Measurements from ENCODE around the gene RAB5B.
A peak's percentile ranks its signal among the peaks of the same experiment; 100 is the strongest.

Gene RAB5B

DNA sequence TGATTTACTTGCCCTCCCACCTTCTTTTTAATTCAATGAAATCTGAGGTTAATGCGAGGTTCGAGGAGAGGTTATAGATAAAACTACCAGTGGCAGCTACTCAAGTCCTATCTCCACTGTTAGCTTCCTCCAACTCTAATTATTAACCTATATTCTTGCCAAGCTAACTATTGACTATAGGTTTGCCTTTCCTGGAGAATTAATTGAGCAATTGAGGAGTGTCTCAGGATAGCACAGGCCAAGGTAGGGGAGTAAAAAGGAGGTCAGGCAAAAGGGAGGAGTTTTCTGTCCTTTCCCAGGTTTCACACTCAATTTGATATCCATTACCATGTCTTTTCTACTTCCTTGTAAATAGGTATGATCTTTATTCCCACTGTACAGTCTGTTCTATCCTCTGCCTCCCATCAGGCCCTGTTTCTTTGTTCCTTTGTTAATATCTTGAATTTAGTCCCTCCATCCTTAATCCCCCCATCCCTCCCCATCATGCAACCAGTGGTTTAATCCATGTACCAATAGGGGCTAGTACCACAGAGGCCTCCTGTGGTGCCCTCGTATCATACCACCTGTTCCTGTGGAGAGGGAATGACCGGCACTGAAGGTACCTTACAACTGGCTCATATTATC, 19.5 kb downstream of the RAB5B start:
- Histone ChIP-seq H2BK12ac (ENCODE audit: low read length in 2 of 2) (no peak overlapping the region), H3K23ac (ENCODE audit: low read length in 2 of 2) (no peak overlapping the region), H2AFZ (ENCODE audit: low read depth, low read length) (no peak overlapping the region), H3K4ac (ENCODE audit: low read depth in 1 of 2, low read length in 2 of 2) (no peak overlapping the region), H2BK5ac (ENCODE audit: low read depth, low read length, poor library complexity, severe bottlenecking) (no peak overlapping the region), H4K91ac (ENCODE audit: low read length) (no peak overlapping the region), H3K9ac (ENCODE audit: low read length) (peak overlapping the region; percentile 25), H3K27me3 (ENCODE audit: control insufficient read depth in 1 of 2, insufficient read depth in 1 of 2, low read length in 2 of 2) (no peaks in the 10 kb centered on the region), H2BK15ac (ENCODE audit: low read depth, poor library complexity, severe bottlenecking) (no peak overlapping the region), H2AK5ac (ENCODE audit: low read length, severe bottlenecking) (no peak overlapping the region), H4K8ac (ENCODE audit: low read length) (no peak overlapping the region), H3K79me1 (replicated peaks; ENCODE audit: low read length, poor library complexity, severe bottlenecking) (peaks cover 11% of the 10 kb centered on the region), H3K4me2 (ENCODE audit: low read length, poor library complexity, severe bottlenecking) (no peak overlapping the region), H3K9me3 (ENCODE audit: control insufficient read depth, low read length) (no peaks in the 10 kb centered on the region), H3K4me3 (ENCODE audit: insufficient read depth in 1 of 2, low read depth in 1 of 2, low read length in 2 of 2) (no peak overlapping the region), H3K14ac (ENCODE audit: low read length in 2 of 2) (no peak overlapping the region), H3K27ac (ENCODE audit: low read length, poor library complexity, severe bottlenecking) (no peak overlapping the region), H3K4me1 (ENCODE audit: control insufficient read depth, insufficient read depth, low read depth, low read length) (peaks cover 7% of the 10 kb centered on the region), H3K36me3 (ENCODE audit: control insufficient read depth in 1 of 2, insufficient read depth in 2 of 2, low read depth in 1 of 2, low read length in 2 of 2) (peaks cover 46 to 68% of the 10 kb centered on the region in 2 experiments), H3K18ac (ENCODE audit: low read depth in 1 of 2, low read length in 2 of 2) (no peak overlapping the region), H2BK120ac (ENCODE audit: low read depth, low read length) (no peak overlapping the region)
- no peak for DNase-seq
- 82% methylated on average over 2 of the region's 4 CpGs for WGBS

DNA sequence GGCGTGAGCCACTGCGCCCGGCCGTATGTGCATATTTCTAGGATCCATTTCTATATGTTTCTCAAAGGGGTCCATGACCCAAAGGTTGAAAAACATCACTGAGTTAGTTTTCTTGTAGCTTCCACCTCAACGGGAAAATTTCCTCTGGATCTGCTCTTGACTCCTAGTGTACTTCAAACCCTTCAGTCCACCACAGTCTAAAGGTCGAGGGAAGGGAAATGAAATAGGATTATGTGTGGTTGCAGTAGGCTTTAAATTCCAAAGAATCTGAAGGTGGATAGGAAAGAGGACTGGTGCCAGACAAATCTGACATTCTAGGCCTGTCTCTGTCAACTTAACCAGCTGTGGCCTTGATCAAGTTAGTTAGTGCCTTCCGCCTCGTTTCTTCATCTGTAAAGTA, 21.5 kb downstream of the RAB5B start:
- H3K14ac ChIP-seq (ENCODE audit: low read length in 2 of 2): no peak overlapping the region
- 92% methylated on average over 8 of the region's 8 CpGs for WGBS
- H2BK12ac ChIP-seq (ENCODE audit: low read length in 2 of 2): no peak overlapping the region
- no peak overlapping the region for H3K4me2 ChIP-seq (ENCODE audit: low read length, poor library complexity, severe bottlenecking)
- H2AK5ac ChIP-seq (ENCODE audit: low read length, severe bottlenecking): no peak overlapping the region
- H3K27me3 ChIP-seq (ENCODE audit: control insufficient read depth in 1 of 2, insufficient read depth in 1 of 2, low read length in 2 of 2): no peaks in the 10 kb centered on the region
- H3K79me1 ChIP-seq (replicated peaks; ENCODE audit: low read length, poor library complexity, severe bottlenecking): peaks cover 18% of the 10 kb centered on the region
- H3K27ac ChIP-seq (ENCODE audit: low read length, poor library complexity, severe bottlenecking): peak overlapping the region; percentile 16
- H3K9ac ChIP-seq (ENCODE audit: low read length): no peak overlapping the region
- H3K18ac ChIP-seq (ENCODE audit: low read depth in 1 of 2, low read length in 2 of 2): no peak overlapping the region
- peaks cover 7% of the 10 kb centered on the region for H3K4me1 ChIP-seq (ENCODE audit: control insufficient read depth, insufficient read depth, low read depth, low read length)
- no peak overlapping the region for H2BK5ac ChIP-seq (ENCODE audit: low read depth, low read length, poor library complexity, severe bottlenecking)
- no peak overlapping the region for H4K8ac ChIP-seq (ENCODE audit: low read length)
- H3K9me3 ChIP-seq (ENCODE audit: control insufficient read depth, low read length): no peaks in the 10 kb centered on the region
- no peak overlapping the region for H2AFZ ChIP-seq (ENCODE audit: low read depth, low read length)
- H2BK120ac ChIP-seq (ENCODE audit: low read depth, low read length): no peak overlapping the region
- H4K91ac ChIP-seq (ENCODE audit: low read length): no peak overlapping the region
- no peak overlapping the region for H2BK15ac ChIP-seq (ENCODE audit: low read depth, poor library complexity, severe bottlenecking)
- no peak for DNase-seq
- H3K36me3 ChIP-seq (ENCODE audit: control insufficient read depth in 1 of 2, insufficient read depth in 2 of 2, low read depth in 1 of 2, low read length in 2 of 2): peaks cover 38 to 51% of the 10 kb centered on the region in 2 experiments
- H3K23ac ChIP-seq (ENCODE audit: low read length in 2 of 2): no peak overlapping the region
- H3K4ac ChIP-seq (ENCODE audit: low read depth in 1 of 2, low read length in 2 of 2): no peak overlapping the region
- H3K4me3 ChIP-seq (ENCODE audit: insufficient read depth in 1 of 2, low read depth in 1 of 2, low read length in 2 of 2): no peak overlapping the region

DNA sequence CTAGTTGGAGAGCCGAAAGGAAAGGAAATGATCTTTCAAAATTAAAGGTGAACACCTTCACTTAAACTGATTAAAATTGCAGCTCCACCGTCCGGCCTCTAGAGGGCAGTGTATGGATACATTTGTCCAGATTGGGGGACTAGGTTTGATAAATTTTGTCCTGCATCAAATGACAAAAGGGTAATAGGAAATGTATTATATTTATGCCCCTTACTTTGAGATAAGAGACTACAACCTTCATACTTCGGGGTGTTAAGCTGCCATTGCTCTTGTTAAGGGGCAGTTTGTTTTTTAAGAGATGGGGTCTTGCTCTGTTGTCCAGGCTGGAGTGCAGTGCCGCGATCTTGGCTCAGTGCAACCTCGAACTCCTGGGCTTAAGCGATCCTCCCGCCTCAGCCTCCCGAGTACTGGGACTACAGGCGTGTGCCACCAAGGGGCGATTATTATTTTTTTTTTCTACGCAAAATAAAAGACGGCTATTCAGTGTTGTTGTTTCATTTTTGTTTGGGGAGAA, 22.4 kb downstream of the RAB5B start:
- no peak overlapping the region for H2BK12ac ChIP-seq (ENCODE audit: low read length in 2 of 2)
- H3K4ac ChIP-seq (ENCODE audit: low read depth in 1 of 2, low read length in 2 of 2): no peak overlapping the region
- H3K36me3 ChIP-seq (ENCODE audit: control insufficient read depth in 1 of 2, insufficient read depth in 2 of 2, low read depth in 1 of 2, low read length in 2 of 2): peaks cover 30 to 42% of the 10 kb centered on the region in 2 experiments
- no peak overlapping the region for H2BK5ac ChIP-seq (ENCODE audit: low read depth, low read length, poor library complexity, severe bottlenecking)
- no peak overlapping the region for H3K18ac ChIP-seq (ENCODE audit: low read depth in 1 of 2, low read length in 2 of 2)
- 76% methylated on average over 12 of the region's 14 CpGs for WGBS
- H4K91ac ChIP-seq (ENCODE audit: low read length): no peak overlapping the region
- H3K9me3 ChIP-seq (ENCODE audit: control insufficient read depth, low read length): no peaks in the 10 kb centered on the region
- H2AFZ ChIP-seq (ENCODE audit: low read depth, low read length): no peak overlapping the region
- H3K27ac ChIP-seq (ENCODE audit: low read length, poor library complexity, severe bottlenecking): peak overlapping the region; percentile 69
- H3K27me3 ChIP-seq (ENCODE audit: control insufficient read depth in 1 of 2, insufficient read depth in 1 of 2, low read length in 2 of 2): no peaks in the 10 kb centered on the region
- H2BK15ac ChIP-seq (ENCODE audit: low read depth, poor library complexity, severe bottlenecking): no peak overlapping the region
- H3K14ac ChIP-seq (ENCODE audit: low read length in 2 of 2): no peak overlapping the region
- H3K4me1 ChIP-seq (ENCODE audit: control insufficient read depth, insufficient read depth, low read depth, low read length): peaks cover 11% of the 10 kb centered on the region
- no peak overlapping the region for H2BK120ac ChIP-seq (ENCODE audit: low read depth, low read length)
- peak overlapping the region in 1 of 2 experiments; percentile 86 for H3K4me3 ChIP-seq (ENCODE audit: insufficient read depth in 1 of 2, low read depth in 1 of 2, low read length in 2 of 2)
- H2AK5ac ChIP-seq (ENCODE audit: low read length, severe bottlenecking): no peak overlapping the region
- peak; percentile 77 for DNase-seq
- peak overlapping the region; percentile 90 for H3K9ac ChIP-seq (ENCODE audit: low read length)
- no peak overlapping the region for H4K8ac ChIP-seq (ENCODE audit: low read length)
- peaks cover 16% of the 10 kb centered on the region for H3K79me1 ChIP-seq (replicated peaks; ENCODE audit: low read length, poor library complexity, severe bottlenecking)
- no peak overlapping the region for H3K23ac ChIP-seq (ENCODE audit: low read length in 2 of 2)
- H3K4me2 ChIP-seq (ENCODE audit: low read length, poor library complexity, severe bottlenecking): peak overlapping the region; percentile 67

DNA sequence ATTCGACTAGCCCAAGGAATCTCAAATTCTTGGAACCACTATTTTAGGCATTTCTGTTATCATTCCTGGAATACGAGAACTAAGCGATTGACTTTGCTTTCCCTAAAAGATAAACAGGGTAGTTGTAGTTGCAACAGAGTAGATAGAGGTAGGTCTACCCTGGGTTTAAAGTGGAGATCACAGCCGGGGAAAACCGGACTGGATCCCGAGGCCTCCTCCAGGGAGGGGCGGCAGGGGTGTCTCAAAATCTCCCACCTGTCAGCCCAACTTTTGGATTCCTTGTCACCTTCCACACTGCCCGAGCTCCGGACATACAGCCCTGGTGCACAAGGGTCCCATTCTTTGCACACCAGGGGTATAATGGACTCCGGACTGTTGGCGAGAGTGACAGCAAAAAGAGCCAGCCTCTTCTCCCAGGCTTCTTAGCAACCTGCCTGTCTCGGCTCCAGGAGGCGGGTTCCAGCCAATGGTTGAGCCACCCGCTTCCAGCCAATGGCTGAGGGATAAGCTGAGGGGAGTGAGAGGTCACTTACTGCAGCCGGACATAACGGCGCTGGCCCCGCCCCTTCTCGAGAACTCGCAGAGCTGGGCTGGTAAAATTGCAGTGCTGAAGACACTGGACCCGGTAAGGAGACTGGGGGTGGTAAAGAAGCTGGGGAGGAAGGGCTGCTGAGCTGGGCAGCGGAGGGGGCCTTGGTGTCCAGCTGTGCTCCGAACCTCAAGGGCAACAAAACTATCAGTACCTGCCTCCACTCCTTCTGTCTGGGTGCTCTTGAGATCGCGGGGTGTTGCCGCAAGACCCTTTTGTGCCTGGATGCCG, 23.0 kb downstream of the RAB5B start, which contains the start of gene SUOX:
SUOX (plus strand) TSS at position 562 of the 820 bp plus-strand sequence. CDS start 4,946 bp downstream, outside the sequence.
- no peaks in the 10 kb centered on the region for H3K9me3 ChIP-seq (ENCODE audit: control insufficient read depth, low read length)
- peak within 1 kb of the TSS; percentile 43 for H4K8ac ChIP-seq (ENCODE audit: low read length)
- peak within 1 kb of the TSS; percentile 73 to 86 for H3K4me3 ChIP-seq (ENCODE audit: insufficient read depth in 1 of 2, low read depth in 1 of 2, low read length in 2 of 2)
- peak within 1 kb of the TSS; percentile 79 for H4K91ac ChIP-seq (ENCODE audit: low read length)
- DNase-seq: peak; percentile 98
- H3K4ac ChIP-seq (ENCODE audit: low read depth in 1 of 2, low read length in 2 of 2): peak within 1 kb of the TSS in 1 of 2 experiments; percentile 83
- no peaks in the 10 kb centered on the region for H3K27me3 ChIP-seq (ENCODE audit: control insufficient read depth in 1 of 2, insufficient read depth in 1 of 2, low read length in 2 of 2)
- peak within 1 kb of the TSS; percentile 90 for H3K9ac ChIP-seq (ENCODE audit: low read length)
- peak within 1 kb of the TSS; percentile 69 for H3K27ac ChIP-seq (ENCODE audit: low read length, poor library complexity, severe bottlenecking)
- H2BK120ac ChIP-seq (ENCODE audit: low read depth, low read length): peak within 1 kb of the TSS; percentile 4
- H3K18ac ChIP-seq (ENCODE audit: low read depth in 1 of 2, low read length in 2 of 2): peak within 1 kb of the TSS in 1 of 2 experiments; percentile 94
- H2BK5ac ChIP-seq (ENCODE audit: low read depth, low read length, poor library complexity, severe bottlenecking): no peak within 1 kb of the TSS
- peak within 1 kb of the TSS; percentile 81 for H3K4me2 ChIP-seq (ENCODE audit: low read length, poor library complexity, severe bottlenecking)
- H3K23ac ChIP-seq (ENCODE audit: low read length in 2 of 2): peak within 1 kb of the TSS in 1 of 2 experiments; percentile 75
- H2BK12ac ChIP-seq (ENCODE audit: low read length in 2 of 2): peak within 1 kb of the TSS in 1 of 2 experiments; percentile 74
- peaks cover 15% of the 10 kb centered on the region for H3K79me1 ChIP-seq (replicated peaks; ENCODE audit: low read length, poor library complexity, severe bottlenecking)
- WGBS: 4% methylated on average over 26 of the region's 27 CpGs
- H2AK5ac ChIP-seq (ENCODE audit: low read length, severe bottlenecking): no peak within 1 kb of the TSS
- peaks cover 14% of the 10 kb centered on the region for H3K4me1 ChIP-seq (ENCODE audit: control insufficient read depth, insufficient read depth, low read depth, low read length)
- H3K36me3 ChIP-seq (ENCODE audit: control insufficient read depth in 1 of 2, insufficient read depth in 2 of 2, low read depth in 1 of 2, low read length in 2 of 2): peaks cover 28 to 37% of the 10 kb centered on the region in 2 experiments
- H3K14ac ChIP-seq (ENCODE audit: low read length in 2 of 2): peak within 1 kb of the TSS in 1 of 2 experiments; percentile 92
- peak within 1 kb of the TSS; percentile 72 for H2AFZ ChIP-seq (ENCODE audit: low read depth, low read length)
- no peak within 1 kb of the TSS for H2BK15ac ChIP-seq (ENCODE audit: low read depth, poor library complexity, severe bottlenecking)

All from mesenchymal stem cell (in vitro differentiated cells and primary cell).